ES-I3 (cell line): ENCODE data around the gene CPXM2.

Source experiments
- H3K36me3 ChIP-seq: 2 replicates; pipeline ENCODE4 v1.6.1; 2013; ENCODE audit warnings: mild to moderate bottlenecking, low read length, control low read depth, moderate library complexity; ENCODE audit not compliant: insufficient read depth
- H3K4me1 ChIP-seq: 2 replicates; pipeline ENCODE4 v1.6.1; 2013; ENCODE audit warnings: mild to moderate bottlenecking, control low read depth, low read length; ENCODE audit not compliant: insufficient read depth
- H3K9ac ChIP-seq: 2 replicates; pipeline ENCODE4 v1.6.1; 2013; ENCODE audit warnings: low read depth, mild to moderate bottlenecking, low read length, moderate library complexity
- H3K9me3 ChIP-seq: 2 replicates; pipeline ENCODE4 v1.6.1; 2013; ENCODE audit warnings: mild to moderate bottlenecking, low read length, moderate library complexity; ENCODE audit not compliant: control insufficient read depth, insufficient read depth

CPXM2 gene

GRCh38 chr10:123891144-123892071 is at the start of gene CPXM2:
TSS of gene CPXM2 (minus strand) at chr10:123891807. CDS start at chr10:123891659, 148 bp downstream.
- no peaks in the 10 kb centered on the region for H3K9me3 ChIP-seq
- H3K36me3 ChIP-seq = no peaks in the 10 kb centered on the region
- H3K4me1 ChIP-seq = peaks cover 8% of the 10 kb centered on the region; the same call in 1 of the 2 replicates
- peak within 1 kb of the TSS; percentile 73 for H3K9ac ChIP-seq

GRCh38 chr10:123939591-123939990 is 48.0 kb upstream of the CPXM2 start:
- no peaks in the 10 kb centered on the region for H3K36me3 ChIP-seq
- 0 out of 2 replicates have a peak, but pooled peaks cover 6% of the 10 kb centered on the region for H3K4me1 ChIP-seq
- no peaks in the 10 kb centered on the region for H3K9me3 ChIP-seq
- no peak overlapping the region for H3K9ac ChIP-seq

GRCh38 chr10:123938890-123939289 is 47.3 kb upstream of the CPXM2 start:
- Histone ChIP-seq H3K36me3 (no peaks in the 10 kb centered on the region), H3K9me3 (no peaks in the 10 kb centered on the region; the same call in 1 of the 2 replicates), H3K9ac (no peak overlapping the region), H3K4me1 (0 out of 2 replicates have a peak, but pooled peaks cover 6% of the 10 kb centered on the region)

DNA sequence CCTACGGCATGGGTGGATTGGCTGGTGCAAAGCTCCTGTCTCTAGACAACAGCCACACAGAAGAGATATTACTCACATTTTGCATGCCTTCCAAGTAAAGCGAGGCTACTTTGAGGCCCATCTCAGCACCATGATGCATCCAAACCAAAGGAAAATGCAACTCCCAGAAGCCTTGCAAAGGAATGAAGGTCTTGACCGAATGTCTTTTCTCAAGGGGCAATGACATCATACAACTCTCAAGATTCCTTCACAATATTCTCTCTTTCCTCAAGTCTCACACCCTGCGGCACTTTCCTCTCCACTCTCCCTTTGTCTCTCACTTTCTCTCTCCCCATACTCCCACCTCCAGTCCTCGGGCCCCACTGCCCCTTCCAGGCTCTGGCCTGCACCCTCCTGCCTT is 44.8 kb upstream of the CPXM2 start:
- H3K36me3 ChIP-seq = no peaks in the 10 kb centered on the region
- no peaks in the 10 kb centered on the region for H3K4me1 ChIP-seq
- no peak overlapping the region for H3K9ac ChIP-seq
- no peaks in the 10 kb centered on the region; the same call in 1 of the 2 replicates for H3K9me3 ChIP-seq

DNA sequence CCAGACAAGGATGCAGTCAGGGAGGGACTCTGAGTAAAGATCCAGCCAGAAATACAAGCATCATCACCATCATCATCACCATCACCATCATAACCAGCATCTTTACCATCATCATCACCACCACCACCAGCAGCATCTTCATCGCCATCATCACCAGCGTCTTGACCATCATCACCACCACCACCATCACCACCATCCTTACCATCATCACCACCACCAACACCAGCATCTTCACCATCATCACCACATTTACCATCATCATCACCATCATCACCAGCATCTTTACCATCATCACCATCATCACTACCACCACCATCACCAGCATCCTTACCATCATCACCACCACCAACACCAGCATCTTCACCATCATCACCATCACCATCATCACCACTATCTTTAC is 44.1 kb upstream of the CPXM2 start:
- no peaks in the 10 kb centered on the region; the same call in 1 of the 2 replicates for H3K9me3 ChIP-seq
- H3K9ac ChIP-seq = no peak overlapping the region
- no peaks in the 10 kb centered on the region for H3K4me1 ChIP-seq
- no peaks in the 10 kb centered on the region for H3K36me3 ChIP-seq

DNA sequence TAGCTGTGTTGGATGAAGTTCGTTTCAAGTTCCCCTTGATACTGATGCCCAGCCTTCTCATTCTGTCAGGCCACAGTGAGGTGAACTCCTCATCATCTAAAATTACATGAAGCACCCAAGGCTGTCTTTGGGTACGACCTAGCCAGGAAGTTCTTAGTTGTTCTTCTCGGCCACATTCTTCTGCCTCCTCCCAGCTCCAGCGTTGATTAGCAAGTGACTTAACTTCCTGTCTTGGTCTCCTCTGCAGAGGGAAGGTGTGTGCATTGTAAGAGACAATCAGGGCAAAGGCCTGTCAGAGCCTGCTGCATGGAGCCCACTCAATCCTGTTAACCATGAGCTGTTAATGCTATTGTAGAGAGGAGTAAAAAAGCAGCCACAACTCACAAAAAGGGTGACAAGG is 43.2 kb upstream of the CPXM2 start:
- Histone ChIP-seq H3K9ac (no peak overlapping the region), H3K36me3 (no peaks in the 10 kb centered on the region), H3K9me3 (no peaks in the 10 kb centered on the region; the same call in 1 of the 2 replicates), H3K4me1 (no peaks in the 10 kb centered on the region)

- no peaks in the 10 kb centered on the region; the same call in 1 of the 2 replicates for H3K9me3 ChIP-seq
- no peak overlapping the region for H3K9ac ChIP-seq
- no peaks in the 10 kb centered on the region for H3K4me1 ChIP-seq
- H3K36me3 ChIP-seq = no peaks in the 10 kb centered on the region
Observed at GRCh38 chr10:123930340-123931001, 38.9 kb upstream of the CPXM2 start.

- Histone ChIP-seq H3K9ac (no peak overlapping the region), H3K4me1 (no peaks in the 10 kb centered on the region), H3K36me3 (no peaks in the 10 kb centered on the region), H3K9me3 (no peaks in the 10 kb centered on the region; the same call in 1 of the 2 replicates)
Observed at GRCh38 chr10:123929791-123930190, 38.2 kb upstream of the CPXM2 start.

DNA sequence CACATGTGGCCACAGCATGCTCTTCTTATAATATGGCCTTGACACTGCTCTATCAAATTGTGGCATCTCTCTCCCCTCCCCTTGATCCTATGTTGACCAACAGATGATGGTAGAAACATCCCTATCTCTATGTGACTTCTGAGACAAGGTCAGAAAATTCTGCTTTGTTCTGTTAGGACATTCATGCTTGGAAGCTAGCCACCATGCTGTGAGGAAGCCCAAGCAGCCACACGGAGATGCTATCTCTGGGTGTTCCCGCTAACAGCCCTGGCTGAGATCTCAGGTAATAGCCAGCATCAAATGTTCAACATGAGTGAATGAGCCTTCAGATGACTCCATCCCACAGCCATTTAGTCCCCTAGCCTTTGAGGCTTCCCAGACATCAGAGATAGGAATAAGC is 36.8 kb upstream of the CPXM2 start:
- no peaks in the 10 kb centered on the region for H3K36me3 ChIP-seq
- H3K4me1 ChIP-seq = no peaks in the 10 kb centered on the region
- no peaks in the 10 kb centered on the region; the same call in 1 of the 2 replicates for H3K9me3 ChIP-seq
- no peak overlapping the region for H3K9ac ChIP-seq

DNA sequence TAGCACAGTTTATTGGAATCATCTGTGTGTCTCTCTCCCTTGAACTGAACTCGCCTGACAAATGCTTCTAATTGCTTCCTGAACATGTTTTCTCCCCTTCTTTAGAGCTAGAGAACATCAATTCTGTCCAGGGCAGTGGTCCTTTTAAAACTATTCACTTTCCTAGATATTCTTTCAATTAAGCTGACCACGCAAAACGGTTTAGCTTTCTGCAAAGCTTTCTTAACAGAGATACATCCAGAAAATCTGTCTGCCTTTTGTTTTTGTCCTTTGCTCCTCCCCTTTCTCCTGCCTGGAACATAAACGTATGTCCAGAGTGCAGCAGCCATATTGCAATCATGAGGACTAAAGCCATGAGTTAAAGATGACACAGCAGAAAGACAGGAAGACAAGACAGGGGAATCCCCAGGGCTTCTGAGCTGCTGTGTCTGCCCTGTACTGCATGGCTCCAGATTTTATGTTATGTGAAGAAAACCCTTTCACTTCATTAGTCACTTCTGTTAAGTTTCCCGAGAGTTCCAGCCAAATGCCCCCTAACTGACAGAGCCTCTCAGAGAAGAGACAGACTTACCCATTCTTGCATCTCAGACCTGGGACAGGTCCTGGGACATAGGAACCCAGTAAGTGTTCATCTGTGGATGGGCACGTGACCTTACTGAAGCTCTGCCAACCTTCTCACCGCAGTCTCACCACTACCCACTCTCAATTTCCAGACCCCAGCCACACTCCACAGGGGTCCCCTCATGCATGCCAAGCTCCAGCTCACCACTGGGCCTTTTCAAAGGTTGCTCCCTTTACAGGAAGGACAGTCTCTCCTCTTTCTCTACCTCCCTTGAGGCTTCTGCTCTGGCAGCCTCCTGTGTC is 35.0 kb upstream of the CPXM2 start:
- no peaks in the 10 kb centered on the region for H3K36me3 ChIP-seq
- no peak overlapping the region for H3K9ac ChIP-seq

GRCh38 chr10:123922126-123922525 is 30.5 kb upstream of the CPXM2 start:
- H3K9me3 ChIP-seq = peaks cover 4% of the 10 kb centered on the region; the same call in 1 of the 2 replicates
- H3K36me3 ChIP-seq = no peaks in the 10 kb centered on the region

More for the DNA sequence above, 35.0 kb upstream of the CPXM2 start:
- no peaks in the 10 kb centered on the region for H3K4me1 ChIP-seq
- no peaks in the 10 kb centered on the region; the same call in 1 of the 2 replicates for H3K9me3 ChIP-seq

DNA sequence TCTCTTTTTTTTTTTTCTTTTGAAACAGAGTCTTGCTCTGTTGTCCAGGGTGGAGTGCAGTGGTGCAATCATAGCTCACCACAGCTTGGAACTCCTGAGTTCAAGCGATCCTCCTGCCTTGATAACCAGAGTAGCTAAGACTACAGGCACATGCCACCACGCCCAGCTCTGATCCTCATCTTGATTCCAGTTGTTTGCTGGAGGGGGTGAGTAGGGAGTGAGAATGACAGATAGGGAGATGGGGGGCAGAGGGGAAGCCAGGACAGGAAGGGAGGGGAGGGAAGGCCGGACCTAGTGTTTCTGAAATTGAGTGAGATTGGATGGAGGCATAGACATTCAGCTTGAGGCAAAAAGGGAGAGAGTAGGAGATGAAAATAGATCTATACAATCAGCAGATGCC is 25.2 kb upstream of the CPXM2 start:
- Histone ChIP-seq H3K9ac (no peak overlapping the region), H3K9me3 (peaks cover 4% of the 10 kb centered on the region; the same call in 1 of the 2 replicates), H3K36me3 (no peaks in the 10 kb centered on the region), H3K4me1 (peaks cover 4% of the 10 kb centered on the region; the same call in 1 of the 2 replicates)

More at GRCh38 chr10:123922126-123922525, 30.5 kb upstream of the CPXM2 start:
- H3K9ac ChIP-seq = no peak overlapping the region
- no peaks in the 10 kb centered on the region for H3K4me1 ChIP-seq

DNA sequence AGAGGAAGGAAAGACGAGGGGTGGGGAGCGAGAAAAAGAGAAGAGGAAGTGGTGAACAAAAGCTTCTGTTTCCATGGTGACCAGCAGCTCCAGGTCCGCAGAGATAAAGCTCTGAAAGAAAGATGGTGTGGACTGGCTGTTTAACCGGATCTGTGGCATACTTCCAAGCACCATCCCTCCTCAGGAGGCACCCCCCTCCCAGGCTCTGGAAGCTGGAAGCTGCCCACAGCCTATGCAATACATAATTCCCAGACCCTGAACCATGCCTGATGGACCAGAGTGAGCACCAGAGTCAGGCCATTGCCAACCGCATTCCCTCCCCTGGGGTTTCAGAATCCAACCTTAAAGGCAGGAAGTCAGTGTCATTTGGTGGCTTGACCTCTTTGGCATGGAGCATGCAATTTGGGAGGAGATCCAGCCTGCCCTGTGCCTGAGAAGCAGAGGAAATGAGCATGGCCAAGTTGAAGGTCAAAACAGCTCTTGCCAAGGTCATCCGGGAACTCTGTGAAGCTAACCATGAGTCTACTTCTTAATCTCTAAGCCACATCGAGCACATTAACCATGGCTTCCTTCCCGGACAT is 22.2 kb upstream of the CPXM2 start:
- H3K36me3 ChIP-seq = no peaks in the 10 kb centered on the region
- no peak overlapping the region for H3K9ac ChIP-seq
- H3K9me3 ChIP-seq = no peaks in the 10 kb centered on the region
- H3K4me1 ChIP-seq = peaks cover 4% of the 10 kb centered on the region; the same call in 1 of the 2 replicates
